ENCODE measurements around the gene SHISA8. TPM values are rescaled to one million over a fixed set of nuclear protein-coding genes. Genes with fewer than 3 reads are reported as not detected.

The SHISA8 gene
- total and polyA plus RNA-seq, 10 of the 15 experiments (the other 5 are each of a cell fraction or from before 2014, with no cell fraction given) = 0.06 to 10.1 (median 0.25) TPM

DNA sequence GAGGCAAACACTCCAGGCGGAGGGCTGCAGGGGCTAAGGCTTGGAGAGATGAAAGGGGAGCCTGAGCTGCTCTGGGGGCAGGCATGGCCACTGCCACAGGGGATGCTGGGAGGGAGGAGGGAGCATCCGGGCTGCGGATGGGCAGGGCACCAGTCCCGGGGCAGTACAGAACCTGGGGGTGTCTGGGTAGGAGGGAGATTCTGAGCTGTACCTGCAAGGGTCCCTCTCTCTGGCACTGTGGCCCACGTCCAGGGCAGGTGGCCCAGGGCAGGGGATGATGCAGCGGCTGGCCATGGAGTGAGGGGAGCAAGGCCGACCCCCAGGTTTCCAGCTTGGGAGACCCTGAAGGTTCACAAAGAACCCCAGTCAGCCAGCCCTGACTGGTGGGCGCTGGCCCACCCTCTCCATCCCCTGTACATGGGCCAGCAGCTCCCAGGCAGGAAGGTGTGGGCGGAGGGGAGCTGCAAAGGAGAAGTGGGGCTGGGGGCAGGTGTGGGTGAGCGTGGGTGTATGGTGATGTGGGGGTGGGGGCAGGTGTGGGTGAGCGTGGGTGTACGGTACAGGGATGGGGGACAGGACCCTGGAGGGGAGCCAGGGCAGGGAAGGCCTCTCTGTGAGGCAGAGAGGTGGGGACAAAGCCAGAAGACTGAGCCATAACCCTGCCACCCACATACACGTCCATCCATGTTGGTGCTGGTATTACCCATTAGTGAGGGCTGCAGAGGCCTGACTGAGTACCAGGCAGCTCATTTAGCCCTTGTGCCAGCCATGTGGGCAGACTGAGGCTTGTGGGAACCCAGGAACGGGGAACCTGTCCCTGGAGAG lies 13.9 kb upstream of the SHISA8 start (continued):
- TF ChIP-seq, protein P1, sequence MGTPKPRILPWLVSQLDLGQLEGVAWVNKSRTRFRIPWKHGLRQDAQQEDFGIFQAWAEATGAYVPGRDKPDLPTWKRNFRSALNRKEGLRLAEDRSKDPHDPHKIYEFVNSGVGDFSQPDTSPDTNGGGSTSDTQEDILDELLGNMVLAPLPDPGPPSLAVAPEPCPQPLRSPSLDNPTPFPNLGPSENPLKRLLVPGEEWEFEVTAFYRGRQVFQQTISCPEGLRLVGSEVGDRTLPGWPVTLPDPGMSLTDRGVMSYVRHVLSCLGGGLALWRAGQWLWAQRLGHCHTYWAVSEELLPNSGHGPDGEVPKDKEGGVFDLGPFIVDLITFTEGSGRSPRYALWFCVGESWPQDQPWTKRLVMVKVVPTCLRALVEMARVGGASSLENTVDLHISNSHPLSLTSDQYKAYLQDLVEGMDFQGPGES (IDR thresholded peaks at IDR 0.05) = no peak
- peak; percentile 32; the same call in 1 of the 2 replicates for TF ChIP-seq DPF2 (IDR thresholded peaks at IDR 0.05)
- no peak for TF ChIP-seq ZSCAN29 (IDR thresholded peaks at IDR 0.05)
- TF ChIP-seq RB1 (IDR thresholded peaks at IDR 0.05; ENCODE audit: borderline replicate concordance) = no peak
- no peak for TF ChIP-seq SUPT20H (IDR thresholded peaks at IDR 0.05; ENCODE audit: borderline replicate concordance, control insufficient read depth, low read depth, low read length)
- no peak for TF ChIP-seq SUZ12 (IDR thresholded peaks at IDR 0.05; ENCODE audit: unreplicated experiment)
- peak; percentile 27; the same call in 1 of the 2 replicates for TF ChIP-seq ZNF687 (IDR thresholded peaks at IDR 0.05)
- TF ChIP-seq LARP7 (IDR thresholded peaks at IDR 0.05) = no peak
- no peak for TF ChIP-seq WRNIP1 (IDR thresholded peaks at IDR 0.05; ENCODE audit: borderline replicate concordance, low read depth, low read length)
- TF ChIP-seq BRCA1 (IDR thresholded peaks at IDR 0.05; ENCODE audit: low read depth, low read length) = no peak
- TF ChIP-seq POU2F2 (IDR thresholded peaks at IDR 0.05; ENCODE audit: borderline replicate concordance, low read depth, low read length) = 0 out of 3 replicates have a peak, but pooled peaks have one; percentile 36
- no peak for TF ChIP-seq ZBTB33 (IDR thresholded peaks at IDR 0.05)
- no peak for TF ChIP-seq EP300 (IDR thresholded peaks at IDR 0.05; ENCODE audit: borderline replicate concordance in 1 of 2, control insufficient read depth in 1 of 2, low read depth in 2 of 2, low read length in 2 of 2)
- TF ChIP-seq ETV6 (conservative IDR thresholded peaks at IDR 0.05 in 1 of 2, IDR thresholded peaks at IDR 0.05 in 1 of 2; ENCODE audit: borderline replicate concordance in 1 of 2, low read depth in 1 of 2) = no peak
- no peak for TF ChIP-seq CEBPB (IDR thresholded peaks at IDR 0.05; ENCODE audit: borderline replicate concordance in 1 of 2, low read depth in 2 of 2, low read length in 2 of 2)
- TF ChIP-seq TCF3 (IDR thresholded peaks at IDR 0.05; ENCODE audit: borderline replicate concordance, insufficient read depth, low read depth, low read length) = 0 out of 2 replicates have a peak, but pooled peaks have one; percentile 13
- TF ChIP-seq ATF7 (IDR thresholded peaks at IDR 0.05; ENCODE audit: low read depth) = peak; percentile 82
- TF ChIP-seq, protein P2, sequence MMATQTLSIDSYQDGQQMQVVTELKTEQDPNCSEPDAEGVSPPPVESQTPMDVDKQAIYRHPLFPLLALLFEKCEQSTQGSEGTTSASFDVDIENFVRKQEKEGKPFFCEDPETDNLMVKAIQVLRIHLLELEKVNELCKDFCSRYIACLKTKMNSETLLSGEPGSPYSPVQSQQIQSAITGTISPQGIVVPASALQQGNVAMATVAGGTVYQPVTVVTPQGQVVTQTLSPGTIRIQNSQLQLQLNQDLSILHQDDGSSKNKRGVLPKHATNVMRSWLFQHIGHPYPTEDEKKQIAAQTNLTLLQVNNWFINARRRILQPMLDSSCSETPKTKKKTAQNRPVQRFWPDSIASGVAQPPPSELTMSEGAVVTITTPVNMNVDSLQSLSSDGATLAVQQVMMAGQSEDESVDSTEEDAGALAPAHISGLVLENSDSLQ (IDR thresholded peaks at IDR 0.05) = no peak
- TF ChIP-seq CHD1 (IDR thresholded peaks at IDR 0.05; ENCODE audit: low read depth, low read length) = no peak
- TF ChIP-seq SP1 (IDR thresholded peaks at IDR 0.05; ENCODE audit: low read depth, low read length) = no peak
- no peak for TF ChIP-seq MXI1 (IDR thresholded peaks at IDR 0.05; ENCODE audit: low read depth, low read length)
- no peak for TF ChIP-seq BCL11A (IDR thresholded peaks at IDR 0.05; ENCODE audit: low read depth, low read length)
